C4-2B (cell line): ENCODE measurements around the gene CPA3.

ENCODE experiments used
- ZFX ChIP-seq: fragments of 450-650 bp; IDR thresholded peaks from 2 replicates; pipeline ENCODE4 v1.6.1; 2017
- TF ChIP-seq, protein P1 (sequence below): fragments of 450-650 bp; conservative IDR thresholded peaks from 2 replicates; pipeline ENCODE4 v1.5.1; 2017; ENCODE audit warnings: mild to moderate bottlenecking

- TF ChIP-seq, protein P1, sequence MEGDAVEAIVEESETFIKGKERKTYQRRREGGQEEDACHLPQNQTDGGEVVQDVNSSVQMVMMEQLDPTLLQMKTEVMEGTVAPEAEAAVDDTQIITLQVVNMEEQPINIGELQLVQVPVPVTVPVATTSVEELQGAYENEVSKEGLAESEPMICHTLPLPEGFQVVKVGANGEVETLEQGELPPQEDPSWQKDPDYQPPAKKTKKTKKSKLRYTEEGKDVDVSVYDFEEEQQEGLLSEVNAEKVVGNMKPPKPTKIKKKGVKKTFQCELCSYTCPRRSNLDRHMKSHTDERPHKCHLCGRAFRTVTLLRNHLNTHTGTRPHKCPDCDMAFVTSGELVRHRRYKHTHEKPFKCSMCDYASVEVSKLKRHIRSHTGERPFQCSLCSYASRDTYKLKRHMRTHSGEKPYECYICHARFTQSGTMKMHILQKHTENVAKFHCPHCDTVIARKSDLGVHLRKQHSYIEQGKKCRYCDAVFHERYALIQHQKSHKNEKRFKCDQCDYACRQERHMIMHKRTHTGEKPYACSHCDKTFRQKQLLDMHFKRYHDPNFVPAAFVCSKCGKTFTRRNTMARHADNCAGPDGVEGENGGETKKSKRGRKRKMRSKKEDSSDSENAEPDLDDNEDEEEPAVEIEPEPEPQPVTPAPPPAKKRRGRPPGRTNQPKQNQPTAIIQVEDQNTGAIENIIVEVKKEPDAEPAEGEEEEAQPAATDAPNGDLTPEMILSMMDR = no peak
- TF ChIP-seq ZFX = no peak
These were observed 59.5 kb downstream of the CPA3 start for GRCh38 chr3:148924562-148924961.
